DMS153 treated with DMSO at 0.1 percent for 48 hours (cell line): Measurements from ENCODE around the gene RAB8A.
"Not testable (repeated sequence)": the region's sequence is repeated elsewhere in the genome, so short reads cannot be mapped to it uniquely, and the experiment has no call there.

Experiments used
- DNase-seq: peaks from one replicate; lab custom pipeline; 2025; ENCODE audit not compliant: unreplicated experiment; lab: John Stamatoyannopoulos, UW

RAB8A gene

GRCh38 chr19:16077984-16078758 is 33.5 kb upstream of the RAB8A start:
- DNase-seq: no peak

- peak; percentile 21 for DNase-seq
Observed at GRCh38 chr19:16078759-16079707, 32.7 kb upstream of the RAB8A start.

GRCh38 chr19:16084067-16084685 is 27.5 kb upstream of the RAB8A start:
- no peak for DNase-seq

- DNase-seq: no peak
Observed at GRCh38 chr19:16085115-16085514, 26.6 kb upstream of the RAB8A start.

- DNase-seq: not testable (repeated sequence)
Observed at GRCh38 chr19:16087404-16087803, 24.3 kb upstream of the RAB8A start.

GRCh38 chr19:16087940-16088339 is 23.7 kb upstream of the RAB8A start:
- DNase-seq: no peak

- DNase-seq: no peak
Observed at GRCh38 chr19:16088351-16089009, 23.2 kb upstream of the RAB8A start.

GRCh38 chr19:16089010-16089846 is 22.5 kb upstream of the RAB8A start:
- no peak for DNase-seq

- DNase-seq: no peak
Observed at GRCh38 chr19:16091546-16092475, 19.9 kb upstream of the RAB8A start.

GRCh38 chr19:16094360-16095070 is 17.2 kb upstream of the RAB8A start:
- no peak for DNase-seq

- DNase-seq: no peak
Observed at GRCh38 chr19:16095071-16095571, 16.6 kb upstream of the RAB8A start.

- no peak for DNase-seq
Observed at GRCh38 chr19:16096280-16096855, 15.3 kb upstream of the RAB8A start.

- DNase-seq: no peak
Observed at GRCh38 chr19:16098416-16098768, 13.3 kb upstream of the RAB8A start.

GRCh38 chr19:16098821-16099220 is 12.9 kb upstream of the RAB8A start:
- DNase-seq: no peak

- DNase-seq: not testable (repeated sequence)
Observed at GRCh38 chr19:16099314-16099965, 12.2 kb upstream of the RAB8A start.

GRCh38 chr19:16100524-16100923 is 11.2 kb upstream of the RAB8A start:
- no peak for DNase-seq

GRCh38 chr19:16104722-16105121 is 7.0 kb upstream of the RAB8A start:
- no peak for DNase-seq
